HFF-Myc (cell line): ENCODE measurements around the gene TMEM258.

Experiments
- DNase-seq: peaks from one replicate; pipeline ENCODE4 v3.0.0-alpha.2; 2011; ENCODE audit warnings: low read depth; ENCODE audit errors: extremely low read depth
- H3K4me3 ChIP-seq: replicated peaks from 2 replicates; pipeline ENCODE4 v1.5.1; 2011; ENCODE audit warnings: low read depth, mild to moderate bottlenecking, control low read depth, low read length
- TF ChIP-seq, protein P1 (sequence below): IDR thresholded peaks from 2 replicates; pipeline ENCODE4 v1.5.1; 2012; ENCODE audit warnings: mild to moderate bottlenecking, low read depth, low read length, control low read depth; ENCODE audit errors: missing control alignments

TMEM258 gene

DNA sequence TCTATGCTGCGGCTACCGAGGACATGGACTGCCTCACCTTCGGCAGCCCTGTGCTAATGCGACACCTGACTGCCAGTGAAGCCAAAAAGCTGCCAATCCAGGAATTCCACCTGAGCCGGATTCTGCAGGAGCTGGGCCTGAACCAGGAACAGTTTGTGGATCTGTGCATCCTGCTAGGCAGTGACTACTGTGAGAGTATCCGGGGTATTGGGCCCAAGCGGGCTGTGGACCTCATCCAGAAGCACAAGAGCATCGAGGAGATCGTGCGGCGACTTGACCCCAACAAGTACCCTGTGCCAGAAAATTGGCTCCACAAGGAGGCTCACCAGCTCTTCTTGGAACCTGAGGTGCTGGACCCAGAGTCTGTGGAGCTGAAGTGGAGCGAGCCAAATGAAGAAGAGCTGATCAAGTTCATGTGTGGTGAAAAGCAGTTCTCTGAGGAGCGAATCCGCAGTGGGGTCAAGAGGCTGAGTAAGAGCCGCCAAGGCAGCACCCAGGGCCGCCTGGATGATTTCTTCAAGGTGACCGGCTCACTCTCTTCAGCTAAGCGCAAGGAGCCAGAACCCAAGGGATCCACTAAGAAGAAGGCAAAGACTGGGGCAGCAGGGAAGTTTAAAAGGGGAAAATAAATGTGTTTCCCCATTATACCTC lies 3.6 kb upstream of the TMEM258 start:
- no peak for DNase-seq

DNA sequence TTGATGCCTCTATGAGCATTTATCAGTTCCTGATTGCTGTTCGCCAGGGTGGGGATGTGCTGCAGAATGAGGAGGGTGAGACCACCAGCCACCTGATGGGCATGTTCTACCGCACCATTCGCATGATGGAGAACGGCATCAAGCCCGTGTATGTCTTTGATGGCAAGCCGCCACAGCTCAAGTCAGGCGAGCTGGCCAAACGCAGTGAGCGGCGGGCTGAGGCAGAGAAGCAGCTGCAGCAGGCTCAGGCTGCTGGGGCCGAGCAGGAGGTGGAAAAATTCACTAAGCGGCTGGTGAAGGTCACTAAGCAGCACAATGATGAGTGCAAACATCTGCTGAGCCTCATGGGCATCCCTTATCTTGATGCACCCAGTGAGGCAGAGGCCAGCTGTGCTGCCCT lies 3.1 kb upstream of the TMEM258 start:
- TF ChIP-seq, protein P1, sequence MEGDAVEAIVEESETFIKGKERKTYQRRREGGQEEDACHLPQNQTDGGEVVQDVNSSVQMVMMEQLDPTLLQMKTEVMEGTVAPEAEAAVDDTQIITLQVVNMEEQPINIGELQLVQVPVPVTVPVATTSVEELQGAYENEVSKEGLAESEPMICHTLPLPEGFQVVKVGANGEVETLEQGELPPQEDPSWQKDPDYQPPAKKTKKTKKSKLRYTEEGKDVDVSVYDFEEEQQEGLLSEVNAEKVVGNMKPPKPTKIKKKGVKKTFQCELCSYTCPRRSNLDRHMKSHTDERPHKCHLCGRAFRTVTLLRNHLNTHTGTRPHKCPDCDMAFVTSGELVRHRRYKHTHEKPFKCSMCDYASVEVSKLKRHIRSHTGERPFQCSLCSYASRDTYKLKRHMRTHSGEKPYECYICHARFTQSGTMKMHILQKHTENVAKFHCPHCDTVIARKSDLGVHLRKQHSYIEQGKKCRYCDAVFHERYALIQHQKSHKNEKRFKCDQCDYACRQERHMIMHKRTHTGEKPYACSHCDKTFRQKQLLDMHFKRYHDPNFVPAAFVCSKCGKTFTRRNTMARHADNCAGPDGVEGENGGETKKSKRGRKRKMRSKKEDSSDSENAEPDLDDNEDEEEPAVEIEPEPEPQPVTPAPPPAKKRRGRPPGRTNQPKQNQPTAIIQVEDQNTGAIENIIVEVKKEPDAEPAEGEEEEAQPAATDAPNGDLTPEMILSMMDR: no peak

More for the DNA sequence above, 3.6 kb upstream of the TMEM258 start:
- H3K4me3 ChIP-seq: no peak overlapping the region
- TF ChIP-seq, protein P1: no peak

DNA sequence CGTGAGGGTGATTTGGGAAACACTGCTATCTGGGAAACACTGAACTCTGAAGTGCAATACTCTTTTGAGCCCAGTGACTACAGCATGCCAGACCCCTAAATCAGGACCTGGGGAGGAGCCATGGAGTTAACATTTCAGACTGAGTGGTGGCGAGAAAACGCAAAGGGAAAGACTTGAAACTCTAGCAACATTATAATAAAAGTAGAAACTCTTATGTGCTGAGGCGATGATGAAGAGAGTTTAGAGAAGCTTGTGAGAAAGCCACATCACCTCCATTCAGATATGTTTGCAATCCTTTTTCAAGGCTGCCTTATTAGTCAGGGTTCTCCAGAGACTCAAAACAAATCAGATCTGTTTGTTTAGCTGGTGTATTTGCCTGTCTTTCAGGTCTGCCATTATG lies 2.2 kb upstream of the TMEM258 start:
- no peak for DNase-seq
- TF ChIP-seq, protein P1: no peak
- H3K4me3 ChIP-seq: peak overlapping the region; percentile 99

More for the DNA sequence above, 3.1 kb upstream of the TMEM258 start:
- no peak overlapping the region for H3K4me3 ChIP-seq
- no peak for DNase-seq

DNA sequence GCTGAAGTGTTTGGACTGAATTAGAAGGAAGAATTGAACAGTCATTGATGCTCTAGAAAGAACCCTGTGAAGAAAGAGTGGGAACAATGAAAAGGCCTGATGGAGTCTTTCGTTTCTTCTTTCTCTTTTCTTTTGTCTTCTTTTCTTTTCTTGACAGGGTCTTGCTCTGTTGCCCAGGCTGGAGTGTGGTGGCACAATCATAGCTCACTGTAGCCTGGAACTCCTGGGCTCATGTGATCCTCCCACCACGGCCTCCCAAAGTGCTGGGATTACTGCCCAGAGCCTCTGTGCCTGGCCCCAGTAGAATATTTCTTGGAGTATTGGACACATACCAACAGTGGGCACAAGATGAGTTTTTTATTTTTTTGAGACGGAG lies 1.4 kb upstream of the TMEM258 start:
- peak overlapping the region; percentile 99 for H3K4me3 ChIP-seq
- TF ChIP-seq, protein P1: no peak
- no peak for DNase-seq

DNA sequence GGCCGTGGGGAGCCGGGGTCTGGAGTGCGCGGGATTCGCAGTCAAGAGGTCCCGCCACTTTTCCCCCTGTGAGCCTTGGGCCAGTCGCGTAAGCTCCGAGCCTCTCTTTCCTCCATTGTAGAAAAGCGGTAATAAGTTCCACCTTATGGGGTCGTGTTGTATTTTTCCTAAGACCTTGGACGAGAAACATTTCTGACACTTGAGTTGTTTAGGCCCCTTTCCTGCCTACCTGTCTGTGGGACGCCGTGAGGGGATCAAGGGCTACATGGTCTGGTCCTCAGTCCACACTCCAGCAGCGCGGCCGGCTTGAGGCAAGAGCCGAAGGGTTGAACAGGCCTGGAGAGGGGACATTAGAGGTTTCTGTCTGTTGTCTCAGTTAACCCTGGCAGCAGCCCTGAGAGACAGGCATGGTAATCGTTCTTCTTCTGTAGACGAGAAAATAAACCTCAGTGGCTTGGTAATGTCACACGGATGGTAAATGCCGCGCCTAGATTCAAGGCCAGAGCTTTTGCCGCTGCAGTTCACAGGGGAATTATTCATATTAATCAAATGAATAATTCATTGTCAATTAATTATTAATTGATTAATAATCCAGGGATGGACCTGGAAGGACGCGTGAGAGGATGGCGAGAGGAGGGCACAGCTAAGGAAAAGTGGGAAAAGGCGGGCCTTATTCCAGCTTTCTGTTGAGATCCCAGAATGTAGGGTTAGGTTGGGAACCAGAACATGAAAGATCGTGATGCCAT lies 857 bp upstream of the TMEM258 start:
- DNase-seq: no peak
- H3K4me3 ChIP-seq: peak overlapping the region; percentile 99
- TF ChIP-seq, protein P1: no peak

DNA sequence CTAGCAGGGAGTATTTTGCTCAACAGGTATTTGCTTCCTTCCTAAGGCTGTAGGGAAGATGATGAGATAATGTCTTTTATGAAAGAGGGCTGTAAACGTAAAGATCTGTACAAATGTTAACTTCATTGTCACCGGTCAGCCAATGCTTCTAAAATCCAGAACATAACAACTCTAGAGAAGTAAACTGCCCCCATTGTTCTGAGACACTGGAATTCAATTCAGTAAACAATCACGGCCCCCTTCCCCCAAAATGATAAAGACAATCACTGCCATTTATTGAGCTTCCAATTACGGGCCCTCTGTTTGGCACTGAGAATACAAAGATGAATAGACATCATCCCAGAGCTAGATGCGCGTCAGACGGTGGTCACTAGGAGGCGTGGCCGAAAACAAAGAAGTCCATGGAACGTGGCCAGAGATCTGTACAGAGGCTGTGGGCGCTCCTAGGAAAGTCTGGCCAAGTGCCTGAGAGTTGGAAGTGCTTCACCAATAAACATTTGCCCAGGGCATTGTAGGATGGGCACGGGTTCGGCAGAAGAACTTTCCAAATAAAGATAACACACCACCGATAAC lies 576 bp downstream of the TMEM258 start:
- DNase-seq: peak; percentile 73
- H3K4me3 ChIP-seq: peak overlapping the region; percentile 99
- TF ChIP-seq, protein P1: no peak
